Right atrium auricular region (tissue), 2 donors: ENCODE data around the gene CDCA5. TPM values are rescaled to one million over a fixed set of nuclear protein-coding genes. Genes with fewer than 3 reads are reported as not detected.

Experiments used
- DNase-seq: peaks from one replicate; pipeline ENCODE4 v3.0.0-alpha.2; 2019; ENCODE audit warnings: low spot score
- H3K27ac ChIP-seq, 2 donors: fragments of 200-600 bp; sonication (generic); 1 replicate in 1 of 2; 2 replicates in 1 of 2; pipeline ENCODE4 v1.5.1; 2016 to 2019
- H3K27me3 ChIP-seq, 2 donors: fragments of 200-600 bp; sonication (generic); one replicate each; pipeline versions ENCODE4 v1.5.1 to v1.6.0; 2017 to 2019
- H3K36me3 ChIP-seq: fragments of 200-600 bp; sonication (generic); one replicate; pipeline ENCODE4 v1.5.1; 2016
- H3K4me1 ChIP-seq, 2 donors: fragments of 200-600 bp; sonication (generic); one replicate each; pipeline versions ENCODE4 v1.5.1 to v1.6.0; 2017 to 2019
- H3K4me3 ChIP-seq, 2 donors: fragments of 200-600 bp; sonication (generic); 1 replicate in 1 of 2; 2 replicates in 1 of 2; pipeline ENCODE4 v1.5.1; 2017 to 2019; ENCODE audit warnings: mild to moderate bottlenecking in 1 of 2, moderate library complexity in 1 of 2
- H3K9me3 ChIP-seq, 2 donors: fragments of 200-600 bp; sonication (generic); one replicate each; pipeline ENCODE4 v1.5.1; 2019
- total RNA-seq, 2 donors: library from RNA; depleted of rRNA; stranded (reverse); fragments of >200 nt; gene quantifications; one replicate each; pipeline ENCODE4 v1.1.0, GENCODE V29; 2016
- TF ChIP-seq, protein P1 (sequence below), 2 donors: fragments of 200-600 bp; sonication (generic); IDR thresholded peaks; one replicate each; pipeline ENCODE4 v1.5.1; 2019; ENCODE audit warnings: antibody characterized with exemption in 2 of 2

CDCA5 gene
- total RNA-seq, 2 donors from 2014 or later = 0.16 to 0.52 TPM

DNA sequence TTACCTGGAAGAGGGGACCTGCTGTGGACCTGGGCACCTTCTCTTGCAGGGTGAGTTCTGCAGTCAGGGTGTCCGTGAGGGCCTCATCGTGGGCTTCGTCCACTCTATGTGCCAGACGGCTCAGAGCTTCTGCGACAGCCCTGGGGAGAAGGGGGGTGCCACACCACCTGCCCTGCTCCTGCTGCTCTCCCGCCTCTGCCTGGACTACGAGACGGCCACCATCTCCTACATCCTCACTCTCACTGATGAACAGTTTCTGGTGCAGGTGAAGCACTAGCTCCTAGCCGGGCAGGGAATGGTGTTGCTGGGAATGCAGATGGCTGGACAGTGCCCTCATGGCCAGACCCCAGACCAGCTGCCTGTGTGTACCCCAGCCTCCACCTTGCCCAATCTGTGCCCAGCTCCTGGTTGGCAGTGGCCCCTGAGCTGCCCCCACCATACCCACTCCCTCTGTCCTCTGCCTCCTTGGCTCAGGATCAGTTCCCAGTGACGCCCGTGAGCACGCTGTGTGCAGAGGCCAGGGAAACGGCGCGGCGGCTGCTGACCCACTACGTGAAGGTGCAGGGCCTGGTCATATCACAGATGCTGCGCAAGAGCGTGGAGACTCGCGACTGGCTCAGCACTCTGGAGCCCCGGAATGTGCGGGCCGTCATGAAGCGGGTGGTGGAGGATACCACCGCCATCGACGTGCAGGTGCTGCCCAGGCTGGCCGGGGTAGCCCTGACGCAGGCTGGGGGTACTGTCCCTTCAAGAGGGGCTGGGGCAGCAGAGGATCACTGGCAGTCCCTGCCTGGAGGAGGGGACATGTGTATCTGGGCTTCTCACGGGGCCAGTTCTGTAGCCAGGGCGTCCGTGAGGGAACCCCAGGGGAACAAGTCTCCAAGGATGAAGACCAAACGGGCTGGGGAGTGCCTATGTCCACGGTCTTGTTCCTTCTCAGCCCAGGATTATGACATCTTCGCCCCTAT, 25.7 kb upstream of the CDCA5 start:
- H3K27ac ChIP-seq = peak overlapping the region in 1 of 2 donors; percentile 82
- DNase-seq = no peak
- no peaks in the 10 kb centered on the region for H3K27me3 ChIP-seq
- no peaks in the 10 kb centered on the region for H3K9me3 ChIP-seq
- TF ChIP-seq, protein P1, sequence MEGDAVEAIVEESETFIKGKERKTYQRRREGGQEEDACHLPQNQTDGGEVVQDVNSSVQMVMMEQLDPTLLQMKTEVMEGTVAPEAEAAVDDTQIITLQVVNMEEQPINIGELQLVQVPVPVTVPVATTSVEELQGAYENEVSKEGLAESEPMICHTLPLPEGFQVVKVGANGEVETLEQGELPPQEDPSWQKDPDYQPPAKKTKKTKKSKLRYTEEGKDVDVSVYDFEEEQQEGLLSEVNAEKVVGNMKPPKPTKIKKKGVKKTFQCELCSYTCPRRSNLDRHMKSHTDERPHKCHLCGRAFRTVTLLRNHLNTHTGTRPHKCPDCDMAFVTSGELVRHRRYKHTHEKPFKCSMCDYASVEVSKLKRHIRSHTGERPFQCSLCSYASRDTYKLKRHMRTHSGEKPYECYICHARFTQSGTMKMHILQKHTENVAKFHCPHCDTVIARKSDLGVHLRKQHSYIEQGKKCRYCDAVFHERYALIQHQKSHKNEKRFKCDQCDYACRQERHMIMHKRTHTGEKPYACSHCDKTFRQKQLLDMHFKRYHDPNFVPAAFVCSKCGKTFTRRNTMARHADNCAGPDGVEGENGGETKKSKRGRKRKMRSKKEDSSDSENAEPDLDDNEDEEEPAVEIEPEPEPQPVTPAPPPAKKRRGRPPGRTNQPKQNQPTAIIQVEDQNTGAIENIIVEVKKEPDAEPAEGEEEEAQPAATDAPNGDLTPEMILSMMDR (IDR thresholded peaks at IDR 0.05) = no peak
- peaks cover 23% of the 10 kb centered on the region for H3K36me3 ChIP-seq
- H3K4me3 ChIP-seq = no peak overlapping the region
- H3K4me1 ChIP-seq = peaks cover 0 to 49% of the 10 kb centered on the region in 2 donors

DNA sequence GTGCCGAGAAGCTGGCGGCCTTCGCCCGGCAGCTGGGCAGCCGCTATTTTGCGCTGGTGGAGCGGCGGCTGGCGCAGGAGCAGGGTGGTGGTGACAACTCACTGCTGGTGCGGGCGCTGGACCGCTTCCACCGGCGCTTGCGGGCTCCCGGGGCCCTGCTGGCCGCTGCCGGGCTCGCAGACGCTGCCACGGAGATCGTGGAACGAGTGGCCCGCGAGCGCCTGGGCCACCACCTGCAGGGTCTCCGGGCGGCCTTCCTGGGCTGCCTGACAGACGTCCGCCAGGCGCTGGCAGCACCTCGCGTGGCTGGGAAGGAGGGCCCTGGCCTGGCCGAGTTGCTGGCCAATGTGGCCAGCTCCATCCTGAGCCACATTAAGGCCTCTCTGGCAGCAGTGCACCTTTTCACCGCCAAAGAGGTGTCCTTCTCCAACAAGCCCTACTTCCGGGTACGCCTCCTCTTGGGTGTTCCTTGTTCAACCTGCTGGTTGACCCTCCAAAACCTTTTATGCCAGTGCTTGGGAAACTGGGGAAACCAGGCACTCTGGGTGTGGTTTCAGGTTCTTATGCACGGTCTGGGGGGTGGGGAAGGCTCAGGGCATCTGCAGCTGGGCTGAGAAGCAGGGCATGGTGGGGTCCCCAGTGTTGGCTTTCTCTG, 24.8 kb upstream of the CDCA5 start:
- Histone ChIP-seq H3K27ac (no peak overlapping the region), H3K4me1 (peaks cover 0 to 55% of the 10 kb centered on the region in 2 donors), H3K4me3 (no peak overlapping the region), H3K36me3 (peaks cover 23% of the 10 kb centered on the region), H3K9me3 (no peaks in the 10 kb centered on the region), H3K27me3 (no peaks in the 10 kb centered on the region)
- DNase-seq = no peak
- TF ChIP-seq, protein P1 (IDR thresholded peaks at IDR 0.05) = no peak

DNA sequence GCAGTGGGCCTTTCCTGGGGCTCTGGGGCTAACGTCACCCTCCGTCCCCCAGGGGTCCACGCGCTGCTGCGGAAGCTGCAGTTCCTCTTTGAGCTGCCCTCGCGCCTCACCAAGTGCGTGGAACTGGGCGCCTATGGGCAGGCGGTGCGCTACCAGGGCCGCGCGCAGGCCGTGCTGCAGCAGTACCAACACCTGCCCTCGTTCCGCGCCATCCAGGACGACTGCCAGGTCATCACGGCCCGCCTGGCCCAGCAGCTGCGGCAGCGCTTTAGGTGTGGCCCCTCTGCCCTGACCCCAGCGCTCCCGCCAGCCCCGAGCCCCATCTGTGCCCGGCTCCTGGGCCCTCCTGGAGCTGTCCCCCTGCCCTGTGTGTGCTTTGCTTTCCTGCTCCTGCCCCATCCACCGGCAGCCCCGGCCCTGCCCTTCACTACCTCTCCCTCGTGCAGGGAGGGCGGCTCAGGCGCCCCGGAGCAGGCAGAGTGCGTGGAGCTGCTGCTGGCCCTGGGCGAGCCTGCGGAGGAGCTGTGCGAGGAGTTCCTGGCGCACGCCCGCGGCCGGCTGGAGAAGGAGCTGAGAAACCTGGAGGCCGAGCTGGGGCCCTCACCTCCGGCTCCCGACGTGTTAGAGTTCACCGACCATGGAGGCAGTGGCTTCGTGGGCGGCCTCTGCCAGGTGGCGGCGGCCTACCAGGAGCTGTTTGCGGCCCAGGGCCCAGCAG, 24.1 kb upstream of the CDCA5 start:
- Histone ChIP-seq H3K27me3 (no peaks in the 10 kb centered on the region), H3K36me3 (peaks cover 23% of the 10 kb centered on the region)

DNA sequence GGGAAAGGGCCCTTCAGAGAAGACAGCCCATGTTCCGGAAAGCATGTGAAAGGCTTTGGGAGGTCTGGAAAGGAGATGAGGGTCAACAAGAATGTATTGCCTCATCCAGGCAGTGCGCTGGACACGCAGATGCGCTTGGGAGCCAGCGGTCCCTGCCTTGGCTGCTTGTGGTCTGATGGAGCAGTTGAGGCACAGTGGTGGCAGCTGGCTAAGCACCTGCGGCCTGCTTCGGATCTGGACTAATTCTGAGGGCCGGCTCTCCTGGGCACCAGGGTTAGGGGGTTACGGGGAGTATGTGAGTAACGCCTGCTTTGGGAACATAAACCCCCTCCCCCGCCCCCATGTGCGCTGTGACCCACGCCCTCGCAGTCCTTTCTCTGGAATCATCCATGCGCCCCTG, 23.2 kb upstream of the CDCA5 start:
- peaks cover 23% of the 10 kb centered on the region for H3K36me3 ChIP-seq
- no peak overlapping the region for H3K4me3 ChIP-seq
- no peaks in the 10 kb centered on the region for H3K9me3 ChIP-seq
- DNase-seq = no peak
- H3K27me3 ChIP-seq = no peaks in the 10 kb centered on the region
- no peak overlapping the region for H3K27ac ChIP-seq
- TF ChIP-seq, protein P1 (IDR thresholded peaks at IDR 0.05) = no peak
- H3K4me1 ChIP-seq = peaks cover 0 to 55% of the 10 kb centered on the region in 2 donors

More for the DNA sequence above, 24.1 kb upstream of the CDCA5 start:
- Histone ChIP-seq H3K4me1 (peaks cover 0 to 55% of the 10 kb centered on the region in 2 donors), H3K4me3 (no peak overlapping the region), H3K9me3 (no peaks in the 10 kb centered on the region), H3K27ac (no peak overlapping the region)
- DNase-seq = no peak
- TF ChIP-seq, protein P1 (IDR thresholded peaks at IDR 0.05) = no peak

DNA sequence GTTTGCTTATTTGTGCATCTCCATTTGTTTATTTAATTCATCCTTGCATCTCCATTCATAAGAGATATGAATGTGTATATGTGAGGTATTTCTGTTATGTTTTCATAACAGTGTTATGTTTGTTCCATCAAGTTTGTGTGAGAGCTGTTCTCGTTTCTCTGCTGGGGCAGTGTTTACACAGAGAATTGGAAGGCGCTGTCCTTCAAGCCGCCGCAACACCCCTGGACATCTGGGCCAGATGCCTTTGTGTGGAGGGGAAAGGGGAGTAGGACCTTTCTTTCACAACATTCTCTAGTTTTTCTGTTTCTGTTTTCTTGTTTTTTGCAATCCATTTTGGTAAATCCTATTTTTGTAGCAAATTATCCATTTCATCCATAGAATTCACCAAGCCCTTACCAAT, 20.8 kb upstream of the CDCA5 start:
- Histone ChIP-seq H3K36me3 (peaks cover 20% of the 10 kb centered on the region), H3K4me3 (no peak overlapping the region), H3K27me3 (no peaks in the 10 kb centered on the region), H3K27ac (peak overlapping the region; percentile 72 to 83), H3K4me1 (peaks cover 0 to 49% of the 10 kb centered on the region in 2 donors), H3K9me3 (no peaks in the 10 kb centered on the region)
- TF ChIP-seq, protein P1 (IDR thresholded peaks at IDR 0.05) = no peak
- no peak for DNase-seq
